CD4-positive, alpha-beta T cell treated with Interleukin-2 at 100 ng/mL for 4 hours (primary cell): ENCODE data around the gene LMBR1.
"Not testable (repeated sequence)": the region's sequence is repeated elsewhere in the genome, so short reads cannot be mapped to it uniquely, and the experiment has no call there.

Source experiments
- DNase-seq: peaks from one replicate; pipeline ENCODE4 v3.0.0-alpha.2; 2020; ENCODE audit warnings: low spot score

Gene LMBR1

GRCh38 chr7:156906200-156906649 is 13.2 kb upstream of the LMBR1 start:
- no peak for DNase-seq

DNA sequence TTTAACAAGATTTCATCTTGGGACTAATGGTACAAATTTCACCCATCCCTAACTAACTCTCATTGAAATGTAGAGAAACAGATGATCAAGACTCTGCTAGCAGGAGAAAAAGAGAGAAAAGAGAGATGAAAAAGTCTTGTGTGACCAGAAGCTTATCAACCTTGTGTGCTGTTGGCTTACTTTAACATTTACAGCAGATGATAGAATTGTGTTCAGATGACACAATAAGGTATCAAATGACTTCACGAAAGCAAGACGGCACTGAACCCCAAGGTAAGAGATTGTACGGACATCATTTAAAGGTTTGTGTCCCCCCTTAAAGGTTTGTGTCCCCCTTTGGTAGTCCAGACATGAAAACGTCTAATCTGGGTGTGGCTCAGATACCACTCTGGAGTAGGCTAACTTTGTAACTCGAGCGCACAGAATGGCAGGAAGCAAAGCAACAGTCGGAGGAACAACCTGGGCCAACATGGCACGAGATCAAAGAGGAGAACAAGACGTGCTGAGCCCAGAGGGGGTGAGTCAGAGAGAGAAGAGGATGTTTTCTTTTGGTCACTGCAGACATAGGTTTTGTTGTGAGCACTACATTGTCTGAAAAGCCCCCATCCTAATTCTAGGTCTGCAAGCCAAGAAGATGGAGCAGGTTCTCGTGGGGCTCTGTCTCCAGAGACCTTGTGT is 10.4 kb upstream of the LMBR1 start:
- DNase-seq: peak; percentile 52

DNA sequence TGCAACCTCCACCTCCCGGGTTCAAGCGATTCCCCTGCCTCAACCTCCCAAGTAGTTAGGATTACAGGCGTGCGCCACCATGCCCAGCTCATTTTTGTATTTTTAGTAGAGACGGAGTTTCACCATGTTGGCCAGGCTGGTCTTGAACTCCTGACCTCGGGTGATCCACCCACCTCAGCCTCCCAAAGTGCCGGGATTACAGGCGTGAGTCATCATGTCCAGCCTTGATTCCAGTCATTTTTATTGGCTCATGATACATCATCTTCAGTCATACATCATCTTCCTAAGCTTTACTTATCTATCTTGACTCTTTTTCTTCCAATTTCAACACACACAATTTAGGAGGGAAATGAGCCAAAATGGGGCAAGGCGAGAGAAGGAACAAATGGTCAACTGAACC is 7.1 kb upstream of the LMBR1 start:
- not testable (repeated sequence) for DNase-seq

GRCh38 chr7:156898938-156899337 is 6.0 kb upstream of the LMBR1 start:
- no peak for DNase-seq

- DNase-seq: no peak
Observed at GRCh38 chr7:156897673-156898072, 4.7 kb upstream of the LMBR1 start.

DNA sequence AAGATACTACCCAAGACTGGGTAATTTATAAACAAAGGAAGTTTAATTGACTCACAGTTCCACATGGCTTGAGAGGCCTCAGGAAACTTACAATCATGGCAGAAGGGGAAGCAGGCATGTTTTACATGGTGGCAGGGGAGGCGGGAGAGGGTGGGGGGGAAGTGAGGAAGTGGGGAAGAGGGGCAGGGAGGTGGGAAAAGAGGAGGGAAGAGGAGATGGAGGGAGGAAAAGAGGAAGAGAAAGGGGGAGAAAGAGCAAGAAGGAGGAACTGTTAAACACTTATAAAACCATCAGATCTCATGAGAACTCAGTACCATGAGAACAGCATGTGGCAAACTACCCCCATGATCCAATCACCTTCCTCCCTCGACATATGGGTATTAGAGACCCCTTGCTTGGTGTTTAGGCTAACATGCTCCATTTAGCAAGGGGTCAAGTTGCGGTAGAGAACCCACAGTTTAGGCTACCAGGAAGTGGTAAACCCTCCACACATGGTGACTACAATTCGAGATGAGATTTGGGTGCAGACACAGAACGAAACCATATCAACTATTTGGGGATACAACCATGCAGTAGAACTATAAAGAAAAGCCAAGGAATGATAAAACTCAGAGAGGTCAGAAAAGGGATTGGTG is 3.5 kb upstream of the LMBR1 start:
- DNase-seq: no peak

GRCh38 chr7:156895024-156895780 is 2.2 kb upstream of the LMBR1 start:
- DNase-seq: no peak

DNA sequence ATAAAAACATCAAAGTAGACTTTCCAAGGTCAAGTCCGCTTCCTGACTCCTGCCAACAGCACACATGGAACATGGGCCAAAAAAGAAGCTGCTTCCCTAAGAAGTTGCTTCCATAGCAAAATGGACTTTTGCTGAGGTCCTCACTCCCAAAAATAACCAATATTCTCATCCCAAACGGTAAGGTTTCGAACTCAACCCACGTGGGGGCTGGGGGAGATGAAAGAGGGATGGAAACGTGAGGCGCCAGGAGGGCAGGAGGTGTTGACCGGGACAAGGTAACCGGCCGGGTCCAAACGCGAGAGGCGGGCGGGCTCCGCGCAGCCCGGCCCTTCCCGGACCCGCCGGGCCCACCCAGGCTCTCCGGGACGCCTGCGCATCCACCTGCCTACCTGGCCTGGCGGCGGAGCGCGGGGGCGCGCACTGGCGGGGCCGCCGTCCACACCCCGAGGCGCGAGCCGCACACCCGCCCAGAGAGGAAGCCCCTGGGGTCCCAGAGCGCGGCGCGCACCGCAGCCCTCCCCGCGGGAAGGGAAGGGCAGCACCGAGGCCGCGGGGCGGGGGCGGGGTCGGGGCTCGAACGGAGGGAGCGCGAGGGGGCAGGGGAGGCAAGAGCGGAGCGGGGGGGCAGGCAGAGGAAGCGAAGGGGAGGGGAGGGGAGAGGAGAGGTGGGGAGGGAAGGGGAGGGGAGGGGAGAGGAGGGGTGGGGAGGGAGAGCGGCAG is 742 bp downstream of the LMBR1 start:
- DNase-seq: peak; percentile 51

- DNase-seq: no peak
Observed at GRCh38 chr7:156889746-156890145, 3.2 kb downstream of the LMBR1 start.

- no peak for DNase-seq
Observed at GRCh38 chr7:156889089-156889488, 3.9 kb downstream of the LMBR1 start.

GRCh38 chr7:156886020-156886795 is 6.8 kb downstream of the LMBR1 start:
- DNase-seq: no peak

- no peak for DNase-seq
Observed at GRCh38 chr7:156881679-156882078, 11.3 kb downstream of the LMBR1 start.

DNA sequence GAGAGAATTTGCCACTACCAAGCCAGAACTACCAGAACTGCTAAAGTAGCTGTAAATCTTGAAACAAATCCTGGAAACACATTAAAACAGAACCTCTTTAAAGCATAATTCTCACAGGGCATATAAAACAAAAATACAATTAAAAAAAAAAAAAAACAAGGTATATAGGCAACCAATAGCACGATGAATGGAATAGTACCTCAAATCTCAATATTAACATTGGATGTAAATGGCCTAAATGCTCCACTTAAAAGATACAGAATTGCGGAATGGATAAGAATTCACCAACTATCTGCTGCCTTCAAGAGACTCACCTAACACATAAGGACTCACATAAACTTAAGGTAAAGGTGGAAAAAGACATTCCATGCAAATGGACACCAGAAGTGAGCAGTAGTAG is 17.2 kb downstream of the LMBR1 start:
- DNase-seq: no peak

DNA sequence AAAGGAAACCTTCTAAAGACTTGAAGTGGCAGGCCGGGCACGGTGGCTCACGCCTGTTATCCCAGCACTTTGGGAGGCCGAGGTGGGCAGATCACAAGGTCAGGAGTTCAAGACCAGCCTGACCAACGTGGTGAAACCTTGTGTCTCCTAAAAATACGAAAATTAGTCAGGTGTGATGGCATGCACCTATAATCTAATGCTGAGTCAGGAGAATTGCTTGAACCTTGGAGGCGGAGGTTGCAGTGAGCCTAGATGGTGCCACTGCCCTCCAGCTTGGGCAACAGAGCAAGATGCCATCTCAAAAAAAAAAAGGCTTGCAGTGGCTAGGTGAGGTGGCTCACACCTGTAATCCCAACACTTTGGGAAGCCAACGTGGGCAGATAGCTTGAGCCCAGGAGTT is 24.6 kb downstream of the LMBR1 start:
- not testable (repeated sequence) for DNase-seq

DNA sequence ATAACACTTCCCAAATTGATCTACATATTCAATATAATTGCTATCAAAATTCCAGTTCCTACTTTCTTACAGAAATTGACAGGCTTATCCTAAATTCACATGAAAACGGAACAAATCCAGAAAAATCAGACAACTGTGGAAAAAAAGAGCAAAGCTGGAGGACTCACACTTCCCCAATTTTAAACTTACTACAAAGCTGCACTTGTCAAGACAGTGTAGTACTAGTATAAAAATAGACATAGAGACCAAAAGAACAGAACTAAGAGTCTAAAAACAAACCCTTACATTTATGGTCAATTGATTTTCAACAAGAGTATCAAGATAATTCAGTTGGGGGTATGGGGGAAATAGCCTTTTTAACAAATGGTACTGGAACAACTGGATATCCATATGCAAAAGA is 27.5 kb downstream of the LMBR1 start:
- no peak for DNase-seq

GRCh38 chr7:156862022-156862421 is 31.0 kb downstream of the LMBR1 start:
- DNase-seq: not testable (repeated sequence)

DNA sequence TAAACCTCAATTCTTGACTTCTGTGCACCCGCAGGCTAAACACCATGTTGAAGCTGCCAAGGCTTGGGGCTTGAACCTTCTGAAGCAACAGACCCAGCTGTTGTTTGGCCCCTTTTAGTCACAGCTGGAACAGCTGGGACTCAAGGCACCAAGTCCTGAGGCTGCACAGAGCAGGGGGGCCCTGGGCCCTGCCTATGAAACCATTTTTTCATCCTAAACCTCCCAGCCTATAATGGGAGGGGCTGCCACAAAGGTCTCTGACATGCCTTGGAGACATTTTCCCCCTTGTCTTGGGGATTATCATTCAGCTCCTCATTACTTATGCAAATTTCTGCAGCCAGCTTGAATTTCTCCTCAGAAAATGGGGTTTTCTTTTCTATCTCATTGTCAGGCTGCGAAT is 31.8 kb downstream of the LMBR1 start:
- no peak for DNase-seq

DNA sequence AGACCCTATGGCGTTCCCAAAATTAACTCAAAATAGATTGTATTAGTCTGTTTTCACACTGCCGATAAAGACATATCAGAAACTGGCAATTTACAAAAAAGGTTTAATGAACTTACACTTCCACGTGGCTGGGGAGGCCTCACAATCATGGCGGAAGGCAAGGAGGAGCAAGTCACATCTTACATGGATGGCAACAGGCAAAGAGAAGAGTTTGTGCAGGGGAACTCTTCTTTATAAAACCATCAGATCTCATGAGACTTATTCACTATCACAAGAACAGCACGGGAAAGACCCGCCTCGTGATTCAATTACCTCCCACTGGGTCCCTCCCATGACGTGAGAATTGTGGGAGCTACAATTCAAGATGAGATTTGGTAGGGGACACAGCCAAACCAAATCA is 32.9 kb downstream of the LMBR1 start:
- DNase-seq: not testable (repeated sequence)

GRCh38 chr7:156858523-156858922 is 34.5 kb downstream of the LMBR1 start:
- DNase-seq: no peak

GRCh38 chr7:156857757-156858156 is 35.2 kb downstream of the LMBR1 start:
- no peak for DNase-seq

GRCh38 chr7:156854654-156855053 is 38.3 kb downstream of the LMBR1 start:
- DNase-seq: no peak

GRCh38 chr7:156848979-156849378 is 44.0 kb downstream of the LMBR1 start:
- DNase-seq: no peak
